Smooth muscle cell (in vitro differentiated cells): ENCODE results near the gene PPP1R9A. TPM values are rescaled to one million over a fixed set of nuclear protein-coding genes. Genes with fewer than 3 reads are reported as not detected.

Source experiments
- DNase-seq: peaks from one replicate; lab custom pipeline; 2025; ENCODE audit not compliant: unreplicated experiment; lab: John Stamatoyannopoulos, UW
- H2AFZ ChIP-seq: fragments of 200-600 bp; sonication (generic); 2 replicates; pipeline ENCODE4 v1.6.0; 2016; ENCODE audit warnings: antibody characterized with exemption, low read depth, mild to moderate bottlenecking
- H3F3A ChIP-seq: fragments of 200-600 bp; sonication (generic); 2 replicates; pipeline ENCODE4 v1.6.0; 2017; ENCODE audit warnings: antibody characterized with exemption, low read depth
- H3K27ac ChIP-seq: fragments of 200-600 bp; sonication (generic); 2 replicates; pipeline ENCODE4 v1.5.1; 2016; ENCODE audit warnings: low read depth, mild to moderate bottlenecking
- H3K27me3 ChIP-seq: fragments of 200-600 bp; sonication (generic); 2 replicates; pipeline ENCODE4 v1.6.1; 2016; ENCODE audit warnings: low read depth, mild to moderate bottlenecking
- H3K36me3 ChIP-seq: fragments of 200-600 bp; sonication (generic); 2 replicates; pipeline ENCODE4 v1.5.1; 2016; ENCODE audit warnings: low read depth
- H3K4me1 ChIP-seq: fragments of 200-600 bp; sonication (generic); 2 replicates; pipeline ENCODE4 v1.5.1; 2016; ENCODE audit warnings: low read depth
- H3K4me2 ChIP-seq: fragments of 200-600 bp; sonication (generic); 2 replicates; pipeline ENCODE4 v1.6.0; 2016; ENCODE audit warnings: mild to moderate bottlenecking
- H3K4me3 ChIP-seq: fragments of 200-600 bp; sonication (generic); 2 replicates; pipeline ENCODE4 v1.5.1; 2016; ENCODE audit warnings: mild to moderate bottlenecking
- H3K79me2 ChIP-seq: fragments of 200-600 bp; sonication (generic); 2 replicates; pipeline ENCODE4 v1.6.0; 2016; ENCODE audit warnings: low read depth, mild to moderate bottlenecking
- H3K9ac ChIP-seq: fragments of 200-600 bp; sonication (generic); 2 replicates; pipeline ENCODE4 v1.6.0; 2016; ENCODE audit warnings: low read depth
- H3K9me3 ChIP-seq: fragments of 200-600 bp; sonication (generic); replicated peaks from 2 replicates; pipeline ENCODE4 v1.5.1; 2016; ENCODE audit warnings: low read depth
- H4K20me1 ChIP-seq: fragments of 200-600 bp; sonication (generic); 2 replicates; pipeline ENCODE4 v1.6.0; 2016; ENCODE audit warnings: low read depth
- CTCF ChIP-seq: fragments of 200-600 bp; sonication (generic); IDR thresholded peaks from 2 replicates; pipeline ENCODE4 v1.5.1; 2017; ENCODE audit warnings: borderline replicate concordance, mild to moderate bottlenecking, antibody characterized with exemption; ENCODE audit not compliant: insufficient read depth, poor library complexity, severe bottlenecking
- WGBS: methylation state at CpG from one replicate; pipeline ENCODE4 v1.1.7; 2016; ENCODE audit warnings: low lambda C conversion rate; 5-methylcytosine and 5-hydroxymethylcytosine counted together
- polyA plus RNA-seq: library from polyadenylated mRNA; unstranded; fragments of >200 nt; fragmentation: Nextera tagmentation; extraction: Ambion mirVana; gene quantifications from 2 replicates; pipeline ENCODE4 v1.2.1, GENCODE V29; 2016
- total RNA-seq: library from RNA; depleted of rRNA; stranded (reverse); fragments of >200 nt; gene quantifications from 2 replicates; pipeline ENCODE4 v1.2.3, GENCODE V29; 2014

Gene PPP1R9A
- total and polyA plus RNA-seq, 2 experiments from 2014 or later, result 0.22 to 1.6 TPM

GRCh38 chr7:95028683-95029082, 121.3 kb downstream of the PPP1R9A start:
- Histone ChIP-seq H3K79me2 (no peaks in the 10 kb centered on the region), H3K27ac (no peak overlapping the region), H3K9ac (no peak overlapping the region), H3K36me3 (no peaks in the 10 kb centered on the region), H3K4me1 (no peaks in the 10 kb centered on the region), H2AFZ (no peak overlapping the region), H3K9me3 (peaks cover 5% of the 10 kb centered on the region), H3F3A (no peaks in the 10 kb centered on the region), H4K20me1 (no peaks in the 10 kb centered on the region), H3K27me3 (no peaks in the 10 kb centered on the region), H3K4me3 (no peak overlapping the region), H3K4me2 (no peak overlapping the region)
- 88% methylated on average over 1 of the region's 1 CpG for WGBS
- no peak for DNase-seq
- TF ChIP-seq CTCF, result no peak

GRCh38 chr7:95035295-95035694, 127.9 kb downstream of the PPP1R9A start:
- no peak overlapping the region for H3K4me2 ChIP-seq
- no peak for DNase-seq
- H3K79me2 ChIP-seq, result no peaks in the 10 kb centered on the region
- no peaks in the 10 kb centered on the region for H3K36me3 ChIP-seq
- no peak overlapping the region for H3K9ac ChIP-seq
- H2AFZ ChIP-seq, result no peak overlapping the region
- H3K4me1 ChIP-seq, result no peaks in the 10 kb centered on the region
- H3K27ac ChIP-seq, result no peak overlapping the region
- TF ChIP-seq CTCF, result no peak
- no peaks in the 10 kb centered on the region for H3K27me3 ChIP-seq
- H3K4me3 ChIP-seq, result no peak overlapping the region
- H4K20me1 ChIP-seq, result no peaks in the 10 kb centered on the region
- no peaks in the 10 kb centered on the region for H3K9me3 ChIP-seq
- no peaks in the 10 kb centered on the region for H3F3A ChIP-seq

GRCh38 chr7:95041031-95041430, 133.6 kb downstream of the PPP1R9A start:
- H3F3A ChIP-seq, result no peaks in the 10 kb centered on the region
- DNase-seq, result no peak
- H3K9ac ChIP-seq, result no peak overlapping the region
- H3K4me2 ChIP-seq, result no peak overlapping the region
- no peaks in the 10 kb centered on the region for H3K4me1 ChIP-seq
- H3K9me3 ChIP-seq, result no peaks in the 10 kb centered on the region
- WGBS, result 92% methylated on average over 4 of the region's 4 CpGs
- H3K27ac ChIP-seq, result no peak overlapping the region
- H3K36me3 ChIP-seq, result no peaks in the 10 kb centered on the region
- no peaks in the 10 kb centered on the region for H4K20me1 ChIP-seq
- no peak overlapping the region for H2AFZ ChIP-seq
- H3K79me2 ChIP-seq, result no peaks in the 10 kb centered on the region
- no peak for TF ChIP-seq CTCF
- no peaks in the 10 kb centered on the region for H3K27me3 ChIP-seq
- H3K4me3 ChIP-seq, result no peak overlapping the region

- Histone ChIP-seq H3K27ac (no peak overlapping the region), H3K27me3 (no peaks in the 10 kb centered on the region), H3K4me2 (no peak overlapping the region), H3F3A (no peaks in the 10 kb centered on the region), H3K4me1 (peaks cover 14% of the 10 kb centered on the region), H3K4me3 (no peak overlapping the region), H3K79me2 (no peaks in the 10 kb centered on the region), H3K36me3 (no peaks in the 10 kb centered on the region), H3K9me3 (no peaks in the 10 kb centered on the region), H3K9ac (no peak overlapping the region), H2AFZ (no peak overlapping the region), H4K20me1 (no peaks in the 10 kb centered on the region)
- peak; percentile 6 for TF ChIP-seq CTCF
- WGBS, result 93% methylated on average over 8 of the region's 8 CpGs
- no peak for DNase-seq
These were observed 138.0 kb downstream of the PPP1R9A start for GRCh38 chr7:95045236-95045923.
